H9 (cell line): ENCODE results near the gene ZNF12. TPM values are rescaled to one million over a fixed set of nuclear protein-coding genes. Genes with fewer than 3 reads are reported as not detected.

ENCODE experiments used
- DNase-seq: peaks from one replicate; pipeline ENCODE4 v3.0.0-alpha.2; 2017
- H2AFZ ChIP-seq: one replicate; pipeline ENCODE4 v1.6.1; 2013; ENCODE audit warnings: mild to moderate bottlenecking, low read length, control low read depth, moderate library complexity
- H2AK5ac ChIP-seq: 2 replicates; pipeline ENCODE4 v1.6.1; 2013; ENCODE audit warnings: low read length, control low read depth, mixed read lengths; ENCODE audit not compliant: insufficient read length
- H2BK120ac ChIP-seq: one replicate; pipeline ENCODE4 v1.6.1; 2013; ENCODE audit warnings: low read depth, mild to moderate bottlenecking, low read length, control low read depth, inconsistent platforms; ENCODE audit not compliant: poor library complexity, severe bottlenecking
- H2BK12ac ChIP-seq: 2 replicates; pipeline ENCODE4 v1.6.1; 2013; ENCODE audit warnings: low read length, control low read depth, mixed read lengths, low read depth; ENCODE audit not compliant: insufficient read length
- H2BK15ac ChIP-seq: 2 replicates; pipeline ENCODE4 v1.6.1; 2013; ENCODE audit warnings: low read depth, low read length, control low read depth
- H2BK20ac ChIP-seq: one replicate; pipeline ENCODE4 v1.6.1; 2013; ENCODE audit warnings: low read depth, mild to moderate bottlenecking, low read length, control low read depth, inconsistent platforms; ENCODE audit not compliant: poor library complexity, severe bottlenecking
- H2BK5ac ChIP-seq: 2 replicates; pipeline ENCODE4 v1.6.1; 2013; ENCODE audit warnings: low read length, control low read depth, mixed read lengths; ENCODE audit not compliant: insufficient read length
- H3K14ac ChIP-seq: 2 replicates; pipeline ENCODE4 v1.6.1; 2013; ENCODE audit warnings: low read length, control low read depth; ENCODE audit not compliant: insufficient read depth
- H3K18ac ChIP-seq: 2 replicates; pipeline ENCODE4 v1.6.1; 2013; ENCODE audit warnings: low read depth, mild to moderate bottlenecking, mixed read lengths, low read length, control low read depth; ENCODE audit not compliant: insufficient read length
- H3K23ac ChIP-seq: 2 replicates; pipeline ENCODE4 v1.6.1; 2013; ENCODE audit warnings: low read length, control low read depth, mixed read lengths, low read depth; ENCODE audit not compliant: insufficient read length
- H3K23me2 ChIP-seq: 2 replicates; pipeline ENCODE4 v1.6.1; 2013; ENCODE audit warnings: low read depth, mild to moderate bottlenecking, mixed read lengths, low read length, control low read depth; ENCODE audit not compliant: insufficient read length, poor library complexity, severe bottlenecking
- H3K27ac ChIP-seq: 2 replicates; pipeline ENCODE4 v1.5.1; 2013; ENCODE audit warnings: low read length, control low read depth, mixed read lengths, low read depth; ENCODE audit not compliant: insufficient read length
- H3K27me3 ChIP-seq: 2 replicates; pipeline ENCODE4 v1.6.1; 2013; ENCODE audit warnings: low read length, control low read depth, inconsistent platforms; ENCODE audit not compliant: insufficient read depth
- H3K4ac ChIP-seq: 2 replicates; pipeline ENCODE4 v1.6.1; 2013; ENCODE audit warnings: low read depth, mild to moderate bottlenecking, control low read depth, inconsistent platforms, low read length, moderate library complexity
- H3K4me1 ChIP-seq: 2 replicates; pipeline ENCODE4 v1.6.1; 2013; ENCODE audit warnings: low read length, control low read depth, inconsistent platforms; ENCODE audit not compliant: insufficient read depth
- H3K4me2 ChIP-seq: 2 replicates; pipeline ENCODE4 v1.6.1; 2013; ENCODE audit warnings: low read length, control low read depth, mixed read lengths; ENCODE audit not compliant: insufficient read length, insufficient read depth
- H3K56ac ChIP-seq: 2 replicates; pipeline ENCODE4 v1.6.1; 2013; ENCODE audit warnings: low read depth, mild to moderate bottlenecking, mixed read lengths, low read length, control low read depth; ENCODE audit not compliant: insufficient read length
- H3K79me1 ChIP-seq: 2 replicates; pipeline ENCODE4 v1.6.1; 2013; ENCODE audit warnings: low read depth, mild to moderate bottlenecking, moderate library complexity, low read length, control low read depth, inconsistent platforms; ENCODE audit not compliant: insufficient read depth, poor library complexity, severe bottlenecking
- H3K79me2 ChIP-seq: 2 replicates; pipeline ENCODE4 v1.6.1; 2013; ENCODE audit warnings: low read length, control low read depth, inconsistent platforms; ENCODE audit not compliant: insufficient read depth
- H3K9ac ChIP-seq: 2 replicates; pipeline ENCODE4 v1.6.1; 2013; ENCODE audit warnings: low read length, control low read depth, mixed read lengths; ENCODE audit not compliant: insufficient read length; ENCODE audit errors: extremely low read depth
- H3K9me3 ChIP-seq: one replicate; pipeline ENCODE4 v1.6.1; 2013; ENCODE audit warnings: low read depth, low read length, inconsistent platforms; ENCODE audit not compliant: control insufficient read depth
- H3T11ph ChIP-seq: one replicate; pipeline ENCODE4 v1.6.1; 2013; ENCODE audit warnings: mild to moderate bottlenecking, low read length, control low read depth, inconsistent platforms
- H4K20me1 ChIP-seq: one replicate; pipeline ENCODE4 v1.6.1; 2013; ENCODE audit not compliant: control insufficient read depth, insufficient read length, insufficient read depth
- H4K5ac ChIP-seq: 2 replicates; pipeline ENCODE4 v1.6.1; 2013; ENCODE audit warnings: low read depth, mild to moderate bottlenecking, mixed read lengths, low read length, control low read depth; ENCODE audit not compliant: insufficient read length
- H4K8ac ChIP-seq: replicated peaks from 2 replicates; pipeline ENCODE4 v1.6.1; 2013; ENCODE audit warnings: low read length, control low read depth, mixed read lengths, low read depth; ENCODE audit not compliant: insufficient read length
- H4K91ac ChIP-seq: 2 replicates; pipeline ENCODE4 v1.6.1; 2013; ENCODE audit warnings: low read depth, mild to moderate bottlenecking, moderate library complexity, mixed read lengths, low read length, control low read depth; ENCODE audit not compliant: insufficient read length
- H3K27ac Mint-ChIP-seq, 3 experiments: 2 replicates in 2 of 3; 3 replicates in 1 of 3; pipeline ENCODE4 v1.8.0; 2020 to 2021; ENCODE audit warnings: mixed read lengths in 3 of 3, mild to moderate bottlenecking in 1 of 3, moderate library complexity in 1 of 3
- H3K27me3 Mint-ChIP-seq: 2 replicates; pipeline ENCODE4 v1.8.0; 2021; ENCODE audit warnings: low read depth, mild to moderate bottlenecking, moderate library complexity, mixed read lengths
- H3K36me3 Mint-ChIP-seq, 3 experiments: 2 replicates in 2 of 3; 3 replicates in 1 of 3; pipeline ENCODE4 v1.8.0; 2020 to 2021; ENCODE audit warnings: low read depth in 3 of 3, mixed read lengths in 3 of 3; ENCODE audit not compliant: insufficient read depth in 1 of 3
- H3K4me1 Mint-ChIP-seq, 2 experiments: 2 replicates each; pipeline ENCODE4 v1.8.0; 2020; ENCODE audit warnings: mixed read lengths in 2 of 2
- H3K4me3 Mint-ChIP-seq, 2 experiments: 2 replicates in 1 of 2; 3 replicates in 1 of 2; pipeline ENCODE4 v1.8.0; 2020 to 2021; ENCODE audit warnings: mild to moderate bottlenecking in 2 of 2, mixed read lengths in 2 of 2, moderate library complexity in 1 of 2
- H3K9me3 Mint-ChIP-seq, 2 experiments: 2 replicates in 1 of 2; 3 replicates in 1 of 2; pipeline ENCODE4 v1.8.0; 2020; ENCODE audit warnings: mild to moderate bottlenecking in 2 of 2, mixed read lengths in 2 of 2, moderate library complexity in 1 of 2
- WGBS: extraction: QIAGEN DNeasy Blood & Tissue Kit; methylation state at CpG from one replicate; pipeline ENCODE4 v1.1.7; 2013; ENCODE audit warnings: missing lambda C conversion rate, low lambda C conversion rate, mixed read lengths; ENCODE audit not compliant: insufficient read length; ENCODE audit errors: extremely low coverage; 5-methylcytosine and 5-hydroxymethylcytosine counted together
- total RNA-seq: library from RNA; stranded (reverse); gene quantifications from 2 replicates; pipeline ENCODE4 v1.2.1, GENCODE V29; 2021
- TF ChIP-seq, protein P1 (sequence below): fragments of 200-600 bp; sonication (generic); conservative IDR thresholded peaks from 3 replicates; pipeline ENCODE4 v1.8.0; 2021; ENCODE audit warnings: antibody characterized with exemption, mild to moderate bottlenecking

Gene ZNF12
- total RNA-seq, 1 experiment from 2014 or later, result 19.1 TPM

DNA sequence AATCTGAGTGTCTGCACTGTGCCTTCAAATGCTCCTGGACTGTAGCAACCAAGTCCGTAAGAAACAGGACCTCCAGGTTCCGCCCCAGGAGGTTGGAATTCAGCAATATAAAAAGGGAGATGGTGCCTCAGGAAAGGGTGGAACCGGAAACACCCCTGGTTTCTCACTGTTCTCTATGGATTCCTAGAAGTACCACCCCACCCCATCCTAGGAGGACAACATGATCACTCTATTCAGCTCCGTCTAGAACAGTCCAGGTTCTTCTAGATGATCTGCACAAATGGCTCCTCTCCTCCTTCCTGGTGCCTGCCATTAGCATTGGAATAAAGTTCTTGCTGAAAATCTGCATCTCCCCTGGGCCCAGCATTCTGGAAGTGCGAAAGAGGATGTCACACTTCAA, 7.6 kb upstream of the ZNF12 start:
- Histone ChIP-seq H3K27ac (no peak overlapping the region), H3K14ac (no peak overlapping the region), H3K79me2 (no peaks in the 10 kb centered on the region), H4K5ac (no peak overlapping the region), H2AFZ (no peak overlapping the region), H3K23ac (no peak overlapping the region), H4K91ac (no peak overlapping the region), H3K9ac (no peak overlapping the region), H2BK20ac (no peak overlapping the region), H3K18ac (no peak overlapping the region), H2BK120ac (no peak overlapping the region), H2AK5ac (no peak overlapping the region), H2BK12ac (no peak overlapping the region), H3K23me2 (no peaks in the 10 kb centered on the region), H3K9me3 (no peaks in the 10 kb centered on the region), H4K20me1 (no peaks in the 10 kb centered on the region), H2BK5ac (no peak overlapping the region), H3K4me1 (no peaks in the 10 kb centered on the region), H3K4ac (no peak overlapping the region), H4K8ac (no peak overlapping the region), H3K79me1 (no peaks in the 10 kb centered on the region), H3K4me2 (no peak overlapping the region), H3K27me3 (no peaks in the 10 kb centered on the region), H2BK15ac (no peak overlapping the region), H3T11ph (no peak overlapping the region), H3K56ac (no peak overlapping the region)
- H3K27ac Mint-ChIP-seq, result no peak overlapping the region
- no peak overlapping the region for H3K4me3 Mint-ChIP-seq
- TF ChIP-seq, protein P1, sequence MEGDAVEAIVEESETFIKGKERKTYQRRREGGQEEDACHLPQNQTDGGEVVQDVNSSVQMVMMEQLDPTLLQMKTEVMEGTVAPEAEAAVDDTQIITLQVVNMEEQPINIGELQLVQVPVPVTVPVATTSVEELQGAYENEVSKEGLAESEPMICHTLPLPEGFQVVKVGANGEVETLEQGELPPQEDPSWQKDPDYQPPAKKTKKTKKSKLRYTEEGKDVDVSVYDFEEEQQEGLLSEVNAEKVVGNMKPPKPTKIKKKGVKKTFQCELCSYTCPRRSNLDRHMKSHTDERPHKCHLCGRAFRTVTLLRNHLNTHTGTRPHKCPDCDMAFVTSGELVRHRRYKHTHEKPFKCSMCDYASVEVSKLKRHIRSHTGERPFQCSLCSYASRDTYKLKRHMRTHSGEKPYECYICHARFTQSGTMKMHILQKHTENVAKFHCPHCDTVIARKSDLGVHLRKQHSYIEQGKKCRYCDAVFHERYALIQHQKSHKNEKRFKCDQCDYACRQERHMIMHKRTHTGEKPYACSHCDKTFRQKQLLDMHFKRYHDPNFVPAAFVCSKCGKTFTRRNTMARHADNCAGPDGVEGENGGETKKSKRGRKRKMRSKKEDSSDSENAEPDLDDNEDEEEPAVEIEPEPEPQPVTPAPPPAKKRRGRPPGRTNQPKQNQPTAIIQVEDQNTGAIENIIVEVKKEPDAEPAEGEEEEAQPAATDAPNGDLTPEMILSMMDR, result no peak
- peaks cover 39% of the 10 kb centered on the region for H3K27me3 Mint-ChIP-seq
- no CpG with 5 or more reads among the region's 5 CpGs for WGBS
- H3K36me3 Mint-ChIP-seq, result no peaks in the 10 kb centered on the region
- peaks cover 0 to 10% of the 10 kb centered on the region in 2 experiments; a peak in 1 of 5 replicates for H3K9me3 Mint-ChIP-seq
- peaks cover 0 to 3% of the 10 kb centered on the region in 2 experiments; a peak in 1 of 4 replicates for H3K4me1 Mint-ChIP-seq
- DNase-seq, result no peak
